GM12878 (cell line): Measurements from ENCODE around the gene SPPL3. TPM values are rescaled to one million over a fixed set of nuclear protein-coding genes. Genes with fewer than 3 reads are reported as not detected.

Experiments used
- ATF3 ChIP-seq: IDR thresholded peaks from 2 replicates; pipeline ENCODE4 v1.6.1; 2011; ENCODE audit warnings: low read depth, mild to moderate bottlenecking, low read length, moderate library complexity, borderline replicate concordance; ENCODE audit errors: extremely low read depth
- BHLHE40 ChIP-seq, 2 experiments: fragments of 450-650 bp in 1 of 2; IDR thresholded peaks; 2 replicates each; pipeline ENCODE4 v1.6.1; 2011 to 2017; ENCODE audit warnings: low read depth in 2 of 2, borderline replicate concordance in 1 of 2, improper control_type of control experiment in 1 of 2, low read length in 1 of 2, mild to moderate bottlenecking in 1 of 2
- CBFB ChIP-seq: IDR thresholded peaks from 2 replicates; pipeline ENCODE4 v1.6.1; 2016; ENCODE audit warnings: antibody characterized with exemption, low read depth
- CHD1 ChIP-seq: IDR thresholded peaks from 2 replicates; pipeline ENCODE4 v1.6.1; 2012; ENCODE audit warnings: low read depth, low read length, improper control_type of control experiment
- EZH2 ChIP-seq: IDR thresholded peaks from 2 replicates; pipeline ENCODE4 v1.6.1; 2012; ENCODE audit warnings: low read depth, mild to moderate bottlenecking, control low read depth, inconsistent platforms, low read length, borderline replicate concordance; ENCODE audit not compliant: control insufficient read depth
- FOXM1 ChIP-seq: IDR thresholded peaks from 2 replicates; pipeline ENCODE4 v1.6.1; 2012; ENCODE audit warnings: low read depth, mild to moderate bottlenecking, inconsistent platforms, low read length, moderate library complexity
- LARP7 ChIP-seq: fragments of 450-650 bp; IDR thresholded peaks from 2 replicates; pipeline ENCODE4 v1.6.1; 2017; ENCODE audit warnings: mild to moderate bottlenecking
- MAX ChIP-seq: IDR thresholded peaks from 2 replicates; pipeline ENCODE4 v1.6.1; 2012; ENCODE audit warnings: low read depth, low read length, improper control_type of control experiment
- MLLT1 ChIP-seq: fragments of 450-650 bp; IDR thresholded peaks from 2 replicates; pipeline ENCODE4 v1.6.1; 2016; ENCODE audit warnings: mild to moderate bottlenecking
- NBN ChIP-seq: fragments of 450-650 bp; IDR thresholded peaks from 2 replicates; pipeline ENCODE4 v1.6.1; 2016
- PAX5 ChIP-seq: IDR thresholded peaks from 2 replicates; pipeline ENCODE4 v1.6.1; 2011; ENCODE audit warnings: low read depth, low read length, borderline replicate concordance
- POLR2A ChIP-seq: IDR thresholded peaks from 2 replicates; pipeline ENCODE4 v1.6.1; 2011; ENCODE audit warnings: low read depth, mild to moderate bottlenecking, low read length
- REST ChIP-seq: IDR thresholded peaks from 2 replicates; pipeline ENCODE4 v1.6.1; 2012; ENCODE audit warnings: mild to moderate bottlenecking, low read depth, low read length
- TAF1 ChIP-seq: IDR thresholded peaks from 2 replicates; pipeline ENCODE4 v1.6.1; 2011; ENCODE audit warnings: mild to moderate bottlenecking, low read depth, low read length, borderline replicate concordance
- ZNF384 ChIP-seq: IDR thresholded peaks from 2 replicates; pipeline ENCODE4 v1.6.1; 2012; ENCODE audit warnings: low read depth, mild to moderate bottlenecking, low read length, improper control_type of control experiment, borderline replicate concordance
- polyA plus RNA-seq, 11 experiments: library from polyadenylated mRNA; depleted of rRNA in 4 of 11; unstranded in 6 of 11; stranded (reverse) in 5 of 11; fragments of >200 nt; fragmentation: Nextera tagmentation in 4 of 11; fragmentation: Illumina TruSeq in 1 of 11; extraction: Ambion mirVana in 4 of 11; extraction: Trizol in 1 of 11; gene quantifications; 1 replicate in 1 of 11; 2 replicates in 10 of 11; pipeline versions ENCODE4 v1.2.1 to v1.2.3, GENCODE V29; 2011 to 2016; ENCODE audit warnings: inconsistent platforms in 2 of 11, missing spikeins in 2 of 11, low read depth in 1 of 11
- total RNA-seq, 4 experiments: library from RNA; depleted of rRNA in 3 of 4; stranded (reverse); fragments of >200 nt in 3 of 4; fragmentation: Illumina TruSeq in 1 of 4; extraction: Trizol in 1 of 4; gene quantifications; 2 replicates each; pipeline versions ENCODE4 v1.2.1 to v1.2.3, GENCODE V29; 2013 to 2021
- TF ChIP-seq, protein P1 (sequence below): fragments of 150-350 bp; IDR thresholded peaks from 2 replicates; pipeline ENCODE4 v1.6.1; 2016; ENCODE audit warnings: low read depth, low read length
- TF ChIP-seq, protein P2 (sequence below): fragments of 450-650 bp; conservative IDR thresholded peaks from 2 replicates; pipeline ENCODE4 v1.6.1; 2017; ENCODE audit warnings: mild to moderate bottlenecking, moderate library complexity

SPPL3 gene
- total and polyA plus RNA-seq, 10 of the 15 experiments (the other 5 are each of a cell fraction or from before 2014, with no cell fraction given) = 4.3 to 45.5 (median 11.7) TPM

- no peak for TF ChIP-seq MLLT1
- no peak for TF ChIP-seq CBFB
- TF ChIP-seq ATF3 = no peak
- TF ChIP-seq, protein P1, sequence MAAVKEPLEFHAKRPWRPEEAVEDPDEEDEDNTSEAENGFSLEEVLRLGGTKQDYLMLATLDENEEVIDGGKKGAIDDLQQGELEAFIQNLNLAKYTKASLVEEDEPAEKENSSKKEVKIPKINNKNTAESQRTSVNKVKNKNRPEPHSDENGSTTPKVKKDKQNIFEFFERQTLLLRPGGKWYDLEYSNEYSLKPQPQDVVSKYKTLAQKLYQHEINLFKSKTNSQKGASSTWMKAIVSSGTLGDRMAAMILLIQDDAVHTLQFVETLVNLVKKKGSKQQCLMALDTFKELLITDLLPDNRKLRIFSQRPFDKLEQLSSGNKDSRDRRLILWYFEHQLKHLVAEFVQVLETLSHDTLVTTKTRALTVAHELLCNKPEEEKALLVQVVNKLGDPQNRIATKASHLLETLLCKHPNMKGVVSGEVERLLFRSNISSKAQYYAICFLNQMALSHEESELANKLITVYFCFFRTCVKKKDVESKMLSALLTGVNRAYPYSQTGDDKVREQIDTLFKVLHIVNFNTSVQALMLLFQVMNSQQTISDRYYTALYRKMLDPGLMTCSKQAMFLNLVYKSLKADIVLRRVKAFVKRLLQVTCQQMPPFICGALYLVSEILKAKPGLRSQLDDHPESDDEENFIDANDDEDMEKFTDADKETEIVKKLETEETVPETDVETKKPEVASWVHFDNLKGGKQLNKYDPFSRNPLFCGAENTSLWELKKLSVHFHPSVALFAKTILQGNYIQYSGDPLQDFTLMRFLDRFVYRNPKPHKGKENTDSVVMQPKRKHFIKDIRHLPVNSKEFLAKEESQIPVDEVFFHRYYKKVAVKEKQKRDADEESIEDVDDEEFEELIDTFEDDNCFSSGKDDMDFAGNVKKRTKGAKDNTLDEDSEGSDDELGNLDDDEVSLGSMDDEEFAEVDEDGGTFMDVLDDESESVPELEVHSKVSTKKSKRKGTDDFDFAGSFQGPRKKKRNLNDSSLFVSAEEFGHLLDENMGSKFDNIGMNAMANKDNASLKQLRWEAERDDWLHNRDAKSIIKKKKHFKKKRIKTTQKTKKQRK = no peak
- TF ChIP-seq ZNF384 = no peak
- peak; percentile 51; the same call in 1 of the 2 replicates for TF ChIP-seq PAX5
- no peak for TF ChIP-seq TAF1
- TF ChIP-seq POLR2A = peak; percentile 74
- peak; percentile 84 for TF ChIP-seq LARP7
- no peak for TF ChIP-seq CHD1
- TF ChIP-seq FOXM1 = no peak
- TF ChIP-seq, protein P2, sequence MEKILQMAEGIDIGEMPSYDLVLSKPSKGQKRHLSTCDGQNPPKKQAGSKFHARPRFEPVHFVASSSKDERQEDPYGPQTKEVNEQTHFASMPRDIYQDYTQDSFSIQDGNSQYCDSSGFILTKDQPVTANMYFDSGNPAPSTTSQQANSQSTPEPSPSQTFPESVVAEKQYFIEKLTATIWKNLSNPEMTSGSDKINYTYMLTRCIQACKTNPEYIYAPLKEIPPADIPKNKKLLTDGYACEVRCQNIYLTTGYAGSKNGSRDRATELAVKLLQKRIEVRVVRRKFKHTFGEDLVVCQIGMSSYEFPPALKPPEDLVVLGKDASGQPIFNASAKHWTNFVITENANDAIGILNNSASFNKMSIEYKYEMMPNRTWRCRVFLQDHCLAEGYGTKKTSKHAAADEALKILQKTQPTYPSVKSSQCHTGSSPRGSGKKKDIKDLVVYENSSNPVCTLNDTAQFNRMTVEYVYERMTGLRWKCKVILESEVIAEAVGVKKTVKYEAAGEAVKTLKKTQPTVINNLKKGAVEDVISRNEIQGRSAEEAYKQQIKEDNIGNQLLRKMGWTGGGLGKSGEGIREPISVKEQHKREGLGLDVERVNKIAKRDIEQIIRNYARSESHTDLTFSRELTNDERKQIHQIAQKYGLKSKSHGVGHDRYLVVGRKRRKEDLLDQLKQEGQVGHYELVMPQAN = peak; percentile 11; the same call in 1 of the 2 replicates
- no peak; a peak in 1 of 4 replicates for TF ChIP-seq BHLHE40 (IDR thresholded peaks at IDR 0.05; ENCODE audit: borderline replicate concordance in 1 of 2, low read depth in 2 of 2, low read length in 1 of 2)
- TF ChIP-seq REST = no peak
- peak; percentile 65 for TF ChIP-seq NBN
- no peak for TF ChIP-seq EZH2
- 0 out of 2 replicates have a peak, but pooled peaks have one; percentile 42 for TF ChIP-seq MAX
Observed at GRCh38 chr12:120903412-120904196, 554 bp downstream of the SPPL3 start (continued).
